GM18867 (cell line): ENCODE data around the gene SCN4A.
"Not testable (repeated sequence)": the region's sequence is repeated elsewhere in the genome, so short reads cannot be mapped to it uniquely, and the experiment has no call there.

Source experiments
- ATAC-seq: cut with Tn5 transposase; IDR thresholded peaks from one replicate; pipeline ENCODE4 v1.9.1; 2021; ENCODE audit warnings: mild to moderate bottlenecking, moderate library complexity; ENCODE audit not compliant: unreplicated experiment

The SCN4A gene

GRCh38 chr17:63972796-63973195 lies at the start of gene SCN4A:
Gene SCN4A, minus strand, starts transcription at chr17:63972918. Its CDS starts 77 bp downstream, at chr17:63972841.
- ATAC-seq = no peak

- peak; percentile 71 for ATAC-seq
Observed at GRCh38 chr17:64020056-64020766, 47.5 kb upstream of the SCN4A start, which contains the start of gene ICAM2. Gene ICAM2, minus strand, starts transcription at chr17:64020633. Its CDS starts 13,942 bp downstream, at chr17:64006691.

- ATAC-seq = not testable (repeated sequence)
Observed at GRCh38 chr17:64019551-64019961, 46.8 kb upstream of the SCN4A start.

- ATAC-seq = no peak
Observed at GRCh38 chr17:64017381-64017980, 44.8 kb upstream of the SCN4A start.

GRCh38 chr17:64016974-64017373 lies 44.3 kb upstream of the SCN4A start:
- no peak for ATAC-seq

- ATAC-seq = no peak
Observed at GRCh38 chr17:64016231-64016784, 43.6 kb upstream of the SCN4A start.

GRCh38 chr17:64015447-64015846 lies 42.7 kb upstream of the SCN4A start:
- no peak for ATAC-seq

- ATAC-seq = no peak
Observed at GRCh38 chr17:64009571-64010402, 37.1 kb upstream of the SCN4A start.

- no peak for ATAC-seq
Observed at GRCh38 chr17:64008830-64009229, 36.1 kb upstream of the SCN4A start.

GRCh38 chr17:64008346-64008745 lies 35.6 kb upstream of the SCN4A start:
- ATAC-seq = no peak

GRCh38 chr17:64007838-64008282 lies 35.1 kb upstream of the SCN4A start:
- ATAC-seq = no peak

- not testable (repeated sequence) for ATAC-seq
Observed at GRCh38 chr17:64007089-64007837, 34.5 kb upstream of the SCN4A start.

GRCh38 chr17:64006361-64007088 lies 33.8 kb upstream of the SCN4A start:
- no peak for ATAC-seq

GRCh38 chr17:64005734-64006167 lies 33.0 kb upstream of the SCN4A start:
- no peak for ATAC-seq

- ATAC-seq = no peak
Observed at GRCh38 chr17:64004903-64005733, 32.4 kb upstream of the SCN4A start.

GRCh38 chr17:64004218-64004770 lies 31.6 kb upstream of the SCN4A start:
- ATAC-seq = no peak

GRCh38 chr17:64003526-64004121 lies 30.9 kb upstream of the SCN4A start:
- no peak for ATAC-seq
